ENCODE data around the gene NRL. TPM values are rescaled to one million over a fixed set of nuclear protein-coding genes. Genes with fewer than 3 reads are reported as not detected.

NRL gene
- polyA plus RNA-seq: 1 to 10 TPM; 1.5 to 1.7 (median 1.6) TPM

- WGBS, 3 donors: 0% methylated on average over 65 of the region's 65 CpGs
- peak within 1 kb of the TSS; percentile 99 for H3K27ac ChIP-seq (ENCODE audit: low read depth, low read length)
Observed at GRCh38 chr14:24114532-24115421, at the start of gene NRL, which contains the start of gene DCAF11. TSS of gene NRL (minus strand) at chr14:24114949. CDS start at chr14:24082848, 32,101 bp downstream. TSS of gene DCAF11 (plus strand) at chr14:24114777. CDS start at chr14:24115595, 818 bp downstream.

- 29 to 44% (median 44%) methylated on average over 8 of the region's 8 CpGs for WGBS, 3 donors
Observed at GRCh38 chr14:24162093-24162492, 47.3 kb upstream of the NRL start.

GRCh38 chr14:24160850-24161804, 46.4 kb upstream of the NRL start, which contains the start of gene IRF9:
TSS of gene IRF9 (plus strand) at chr14:24161265. CDS start at chr14:24162145, 880 bp downstream.
- WGBS, 3 donors: 0% methylated on average over 12 of the region's 12 CpGs

More at GRCh38 chr14:24162093-24162492, 47.3 kb upstream of the NRL start:
- no peak overlapping the region for H3K27ac ChIP-seq (ENCODE audit: low read depth, low read length)

GRCh38 chr14:24160499-24160849, 45.7 kb upstream of the NRL start:
- no peak overlapping the region for H3K27ac ChIP-seq (ENCODE audit: low read depth, low read length)
- 89 to 96% (median 90%) methylated on average over 4 of the region's 4 CpGs for WGBS, 3 donors

More at GRCh38 chr14:24160850-24161804, 46.4 kb upstream of the NRL start, which contains the start of gene IRF9:
- H3K27ac ChIP-seq (ENCODE audit: low read depth, low read length): peak within 1 kb of the TSS; percentile 79

GRCh38 chr14:24159777-24160498, 45.2 kb upstream of the NRL start:
- WGBS, 3 donors: 77 to 92% (median 86%) methylated on average over 11 of the region's 11 CpGs
- no peak overlapping the region for H3K27ac ChIP-seq (ENCODE audit: low read depth, low read length)

- 90 to 94% (median 93%) methylated on average over 11 to 12 of the region's 12 CpGs for WGBS, 3 donors
Observed at GRCh38 chr14:24157331-24157730, 42.6 kb upstream of the NRL start.

GRCh38 chr14:24156840-24157239, 42.1 kb upstream of the NRL start:
- H3K27ac ChIP-seq (ENCODE audit: low read depth, low read length): no peak overlapping the region
- 85 to 97% (median 93%) methylated on average over 1 of the region's 1 CpG for WGBS, 3 donors

More at GRCh38 chr14:24157331-24157730, 42.6 kb upstream of the NRL start:
- H3K27ac ChIP-seq (ENCODE audit: low read depth, low read length): no peak overlapping the region

- no peak overlapping the region for H3K27ac ChIP-seq (ENCODE audit: low read depth, low read length)
- WGBS, 3 donors: 92 to 97% (median 94%) methylated on average over 10 of the region's 10 CpGs
Observed at GRCh38 chr14:24155100-24155499, 40.4 kb upstream of the NRL start.

- H3K27ac ChIP-seq (ENCODE audit: low read depth, low read length): no peak overlapping the region
- WGBS, 3 donors: 93 to 96% (median 94%) methylated on average over 16 of the region's 16 CpGs
Observed at GRCh38 chr14:24151404-24152080, 36.8 kb upstream of the NRL start.

GRCh38 chr14:24150993-24151392, 36.2 kb upstream of the NRL start:
- WGBS, 3 donors: 78 to 88% (median 87%) methylated on average over 9 of the region's 9 CpGs

GRCh38 chr14:24150567-24150966, 35.8 kb upstream of the NRL start:
- WGBS, 3 donors: 90 to 97% (median 93%) methylated on average over 9 of the region's 9 CpGs
- no peak overlapping the region for H3K27ac ChIP-seq (ENCODE audit: low read depth, low read length)

More at GRCh38 chr14:24150993-24151392, 36.2 kb upstream of the NRL start:
- no peak overlapping the region for H3K27ac ChIP-seq (ENCODE audit: low read depth, low read length)

- H3K27ac ChIP-seq (ENCODE audit: low read depth, low read length): no peak overlapping the region
- 89 to 91% (median 90%) methylated on average over 9 of the region's 9 CpGs for WGBS, 3 donors
Observed at GRCh38 chr14:24150061-24150460, 35.3 kb upstream of the NRL start.

GRCh38 chr14:24149302-24149969, 34.7 kb upstream of the NRL start:
- H3K27ac ChIP-seq (ENCODE audit: low read depth, low read length): no peak overlapping the region
- 92 to 97% (median 94%) methylated on average over 3 of the region's 3 CpGs for WGBS, 3 donors

GRCh38 chr14:24147761-24148428, 33.1 kb upstream of the NRL start:
- no peak overlapping the region for H3K27ac ChIP-seq (ENCODE audit: low read depth, low read length)
- WGBS, 3 donors: 4 to 10% (median 5%) methylated on average over 29 of the region's 29 CpGs

GRCh38 chr14:24146978-24147760, 32.4 kb upstream of the NRL start, which contains the start of gene RNF31:
TSS of gene RNF31 (plus strand) at chr14:24147498. CDS start at chr14:24147699, 201 bp downstream.
- 0 to 1% (median 1%) methylated on average over 42 to 57 of the region's 57 CpGs for WGBS, 3 donors

More at GRCh38 chr14:24146978-24147760, 32.4 kb upstream of the NRL start, which contains the start of gene RNF31:
- peak within 1 kb of the TSS; percentile 51 for H3K27ac ChIP-seq (ENCODE audit: low read depth, low read length)
